NCI-H510A treated with DMSO at 0.1 percent for 48 hours (cell line): ENCODE data around the gene RTN1.
"Not testable (repeated sequence)": the region's sequence is repeated elsewhere in the genome, so short reads cannot be mapped to it uniquely, and the experiment has no call there.

Experiments used
- DNase-seq: peaks from one replicate; lab custom pipeline; 2025; lab: John Stamatoyannopoulos, UW

RTN1 gene

GRCh38 chr14:59704054-59704645 lies 166.4 kb downstream of the RTN1 start:
- DNase-seq: no peak

DNA sequence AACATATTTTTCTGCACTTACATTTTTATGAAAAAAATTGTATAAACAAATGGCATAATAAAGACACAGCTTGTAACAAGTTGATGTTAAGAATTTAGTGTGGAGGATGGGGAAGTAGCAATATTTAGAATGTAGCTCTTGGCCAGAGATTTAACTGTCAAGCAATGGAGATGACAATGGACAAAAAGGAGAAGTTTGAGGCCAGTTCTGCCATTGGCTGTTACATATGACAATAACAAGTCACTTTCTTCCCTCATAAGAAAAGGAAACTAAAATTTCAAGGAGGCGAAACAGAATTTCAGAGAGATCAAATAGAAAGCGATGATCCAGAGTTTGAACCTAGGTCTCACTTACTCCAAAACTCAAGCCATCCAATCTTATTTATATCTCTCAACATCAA lies 171.1 kb downstream of the RTN1 start:
- no peak for DNase-seq

GRCh38 chr14:59698793-59699192 lies 171.8 kb downstream of the RTN1 start:
- no peak for DNase-seq

- DNase-seq: no peak
Measured at GRCh38 chr14:59695198-59695597, 175.4 kb downstream of the RTN1 start.

DNA sequence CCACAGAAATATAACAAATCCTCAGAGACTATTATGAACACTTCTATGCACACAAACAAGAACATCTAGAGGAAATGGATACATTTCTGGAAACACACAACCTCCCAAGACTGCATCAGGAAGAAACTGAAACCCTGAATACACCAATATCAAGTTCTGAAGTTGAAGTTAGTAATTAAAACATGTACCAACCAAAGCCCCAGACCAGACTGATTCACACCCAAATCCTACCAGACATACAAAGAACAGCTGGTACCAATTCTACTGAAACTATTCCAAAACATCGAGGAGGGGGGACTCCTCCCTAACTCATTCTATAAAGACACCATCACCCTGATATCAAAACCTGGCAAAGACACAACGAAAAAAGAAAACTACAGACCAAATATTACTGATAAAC lies 179.3 kb downstream of the RTN1 start:
- no peak for DNase-seq

DNA sequence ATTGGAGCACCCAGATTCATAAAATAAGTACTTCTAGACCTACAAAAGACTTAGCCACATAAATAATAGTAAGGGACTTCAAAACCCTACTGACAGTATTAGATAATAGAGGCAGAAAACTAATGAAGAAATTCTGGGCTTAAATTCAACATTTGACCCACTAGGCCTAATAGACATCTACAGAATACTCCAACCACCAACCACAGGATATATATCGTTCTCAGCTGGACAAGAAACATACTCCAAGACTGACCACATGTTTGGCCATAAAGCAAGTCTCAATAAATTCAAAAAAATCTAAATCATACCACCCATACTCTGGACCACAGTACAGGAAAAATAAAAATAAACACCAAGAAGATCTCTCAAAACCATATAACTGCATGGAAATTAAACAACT lies 180.2 kb downstream of the RTN1 start:
- DNase-seq: no peak

DNA sequence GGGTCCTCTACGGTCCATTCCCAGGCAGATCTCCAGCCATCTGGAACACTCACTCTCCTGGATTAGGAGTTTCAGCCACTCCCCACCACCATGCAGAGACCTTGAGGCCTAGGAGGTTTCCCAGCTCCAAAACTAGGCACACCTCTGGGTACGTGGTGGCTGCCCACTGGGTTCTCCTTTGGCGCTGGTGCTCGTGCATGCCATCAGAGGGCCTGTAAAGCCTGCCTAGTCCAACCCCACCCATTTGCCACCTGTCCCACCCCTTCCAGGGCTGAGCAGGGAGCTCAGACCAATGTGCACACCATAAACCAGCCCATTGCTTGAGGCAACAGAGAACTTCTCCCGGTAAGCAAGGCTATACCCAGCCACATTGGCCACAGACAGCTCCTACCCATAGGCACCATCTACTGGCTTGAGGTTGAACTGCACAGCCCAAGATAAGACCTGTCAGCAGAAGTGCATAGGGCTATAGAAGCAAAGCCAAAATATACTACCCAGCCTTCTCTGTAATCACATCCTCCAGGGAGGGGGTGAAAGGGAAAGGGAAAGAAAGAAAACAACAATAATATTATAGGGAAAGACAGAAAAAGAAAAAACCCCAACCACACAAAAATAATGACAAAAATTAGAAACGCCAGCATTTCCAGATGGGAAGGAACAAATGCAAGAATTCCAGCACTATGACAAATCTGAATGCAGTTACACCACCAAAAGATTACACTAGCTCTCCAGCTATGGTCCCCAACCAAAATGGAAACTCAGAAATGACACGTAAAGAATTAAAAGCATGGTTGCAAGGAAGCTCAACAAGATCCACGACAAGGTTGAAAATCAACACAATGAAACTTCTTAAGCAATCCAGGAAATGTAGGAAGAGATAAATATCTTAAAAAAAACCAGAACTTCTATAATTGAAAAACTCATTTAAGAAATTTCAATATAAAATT lies 182.1 kb downstream of the RTN1 start:
- DNase-seq: no peak

DNA sequence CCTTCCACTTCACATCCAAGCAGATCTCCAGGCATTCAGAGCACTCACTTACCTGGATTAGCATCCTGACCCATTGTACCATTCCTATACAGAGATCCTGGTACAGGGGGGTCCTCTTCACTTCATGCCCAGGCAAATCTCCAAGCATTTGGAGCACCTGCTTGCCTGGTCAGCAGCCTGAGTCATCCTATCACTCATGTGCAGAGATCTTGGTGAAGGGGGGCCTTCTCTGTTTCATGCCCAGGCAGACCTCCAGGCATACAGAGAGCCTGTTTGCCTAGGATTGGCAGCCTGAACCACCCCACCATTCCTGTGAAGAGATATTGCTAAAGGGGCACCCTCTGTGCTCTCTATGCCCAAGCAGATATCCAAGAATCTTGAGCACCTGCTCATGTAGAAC lies 182.9 kb downstream of the RTN1 start:
- DNase-seq: no peak

DNA sequence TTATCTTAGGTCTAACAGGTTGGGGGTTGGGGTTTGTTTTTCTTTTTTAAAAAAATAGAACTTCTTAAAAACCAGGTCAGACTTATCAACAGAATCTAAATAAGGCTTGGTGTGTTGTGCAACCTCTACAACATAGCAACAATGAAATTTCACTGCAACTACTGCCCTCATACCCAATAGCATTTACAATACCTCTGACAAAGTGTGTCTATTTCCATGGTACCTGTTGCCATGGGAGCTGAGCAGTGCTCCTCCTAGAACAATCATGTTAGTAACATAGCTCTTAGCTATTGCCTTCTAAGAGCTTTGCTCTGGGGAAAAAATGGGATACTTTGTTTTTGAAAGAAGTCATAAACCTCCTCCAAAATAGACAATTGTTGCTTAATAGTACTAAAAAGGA lies 190.7 kb downstream of the RTN1 start:
- DNase-seq: no peak

- no peak for DNase-seq
Measured at GRCh38 chr14:59678352-59678751, 192.2 kb downstream of the RTN1 start.

GRCh38 chr14:59677771-59678231 lies 192.8 kb downstream of the RTN1 start:
- no peak for DNase-seq

GRCh38 chr14:59675394-59675793 lies 195.2 kb downstream of the RTN1 start:
- DNase-seq: no peak

DNA sequence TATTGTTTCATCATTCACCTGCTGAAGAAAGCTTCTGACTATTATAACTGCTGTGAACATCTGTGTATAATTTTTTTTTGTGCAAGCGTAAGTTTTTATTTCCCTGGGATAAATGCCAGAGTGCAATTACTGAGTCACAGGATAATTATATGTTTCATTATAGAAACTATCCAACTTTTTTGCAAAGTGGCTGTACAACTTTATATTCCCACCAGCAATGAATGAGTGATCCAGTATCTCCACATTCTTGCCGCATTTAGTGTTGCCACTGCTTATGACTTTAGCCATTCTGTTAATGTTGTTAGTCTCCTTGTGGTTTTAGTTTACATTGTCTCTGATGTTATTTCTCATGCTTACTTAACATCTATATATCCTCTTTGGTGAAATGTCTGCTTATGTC lies 205.8 kb downstream of the RTN1 start:
- DNase-seq: no peak

DNA sequence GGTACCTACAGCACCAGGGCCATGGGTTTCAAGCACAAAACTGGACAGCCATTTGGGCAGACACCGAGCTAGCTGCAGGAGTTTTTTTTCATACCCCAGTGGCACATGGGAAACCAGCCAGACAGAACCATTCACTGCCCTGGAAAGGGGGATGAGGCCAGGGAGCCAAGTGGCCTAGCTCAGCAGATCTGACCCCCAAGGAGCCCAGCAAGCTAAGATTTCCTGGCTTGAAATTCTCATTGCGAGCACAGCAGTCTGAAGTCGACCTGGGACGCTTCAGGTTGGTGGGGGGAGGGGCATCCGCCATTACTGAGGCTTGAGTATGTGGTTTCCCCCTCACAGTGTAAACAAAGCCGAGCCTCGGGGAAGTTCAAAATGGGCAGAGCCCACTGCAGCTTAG lies 212.8 kb downstream of the RTN1 start:
- DNase-seq: no peak

- no peak for DNase-seq
Measured at GRCh38 chr14:59656473-59656872, 214.1 kb downstream of the RTN1 start.

GRCh38 chr14:59654131-59654530 lies 216.4 kb downstream of the RTN1 start:
- DNase-seq: not testable (repeated sequence)

- not testable (repeated sequence) for DNase-seq
Measured at GRCh38 chr14:59646832-59647231, 223.7 kb downstream of the RTN1 start.

- DNase-seq: no peak
Measured at GRCh38 chr14:59638885-59639284, 231.7 kb downstream of the RTN1 start.

GRCh38 chr14:59634617-59635016 lies 236.0 kb downstream of the RTN1 start:
- no peak for DNase-seq

DNA sequence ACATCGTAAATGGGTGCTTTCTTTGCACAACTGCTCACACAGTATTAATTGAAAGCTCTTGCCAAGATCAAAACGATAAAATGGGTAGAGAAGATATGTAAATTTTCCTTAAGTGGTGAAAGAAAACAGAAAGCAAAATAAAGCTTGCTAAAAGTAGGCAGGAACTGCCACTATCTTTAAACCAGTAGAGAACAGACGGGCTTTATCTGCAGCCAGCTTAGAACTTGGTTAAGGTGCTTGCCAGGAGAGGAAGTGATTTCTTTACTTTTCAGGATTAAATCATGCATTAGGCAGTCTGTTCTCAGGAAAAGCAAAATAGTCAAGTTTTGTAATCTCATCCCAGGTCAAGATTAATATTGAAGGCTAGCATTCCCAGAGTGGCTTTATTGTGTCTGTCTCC lies 237.1 kb downstream of the RTN1 start:
- DNase-seq: no peak

- peak; percentile 48 for DNase-seq
Measured at GRCh38 chr14:59632381-59632780, 238.2 kb downstream of the RTN1 start.

DNA sequence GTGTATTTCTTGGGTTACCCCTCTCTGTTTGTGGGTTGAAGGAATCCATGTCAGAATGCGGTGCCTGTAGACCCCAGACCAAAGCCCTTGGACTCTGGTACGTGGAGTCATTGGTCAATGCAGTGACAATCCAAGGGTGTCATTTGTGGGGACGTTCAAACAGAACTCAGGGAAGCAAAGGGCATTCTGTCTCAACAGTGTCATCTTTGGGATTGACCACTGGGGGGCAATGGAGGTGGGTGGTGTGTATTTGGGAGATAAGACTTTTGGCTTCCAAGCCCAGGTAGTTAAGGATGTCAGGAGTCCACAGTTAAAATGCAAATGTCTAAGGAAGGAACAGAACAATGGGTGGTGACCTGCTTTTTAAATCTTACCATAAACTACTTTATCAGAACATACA lies 239.3 kb downstream of the RTN1 start:
- peak; percentile 31 for DNase-seq

DNA sequence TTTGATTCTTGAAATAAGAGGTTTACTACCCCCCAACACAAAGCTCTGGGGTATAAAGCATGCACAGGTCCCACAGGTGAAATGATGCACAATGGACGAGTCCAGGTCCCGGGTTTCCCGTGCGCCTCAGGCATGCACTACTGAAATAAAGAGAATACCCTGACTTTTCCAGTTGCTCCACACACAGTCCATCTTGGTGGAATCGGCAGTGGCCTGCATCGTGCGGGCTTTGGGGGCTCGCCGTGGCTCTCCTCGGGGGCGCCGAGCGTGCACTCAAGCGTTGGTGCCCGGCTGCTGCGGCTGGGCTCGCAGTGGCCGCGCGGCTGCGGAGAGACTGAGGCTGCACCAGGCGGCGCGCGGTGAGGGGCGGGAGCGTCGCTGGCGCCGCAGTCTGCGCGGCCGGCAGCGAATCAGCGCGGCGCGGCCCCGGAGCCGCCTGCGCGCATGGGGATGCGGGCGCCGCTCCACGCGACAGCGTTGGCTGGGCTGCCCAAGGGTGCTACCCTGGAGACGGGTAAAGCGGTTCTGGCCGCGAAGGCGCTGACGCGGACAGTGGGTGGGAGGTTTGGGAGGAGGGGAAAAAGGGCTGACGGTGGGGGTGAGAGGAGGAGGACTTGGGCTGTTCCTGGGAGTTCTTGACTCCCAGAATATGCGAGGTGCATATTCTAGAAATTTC lies 240.2 kb downstream of the RTN1 start:
- peak; percentile 29 for DNase-seq
